Measurements from ENCODE around the gene TGFBI.

Gene TGFBI

GRCh38 chr5:136013559-136013958 lies 15.2 kb upstream of the TGFBI start:
- TF ChIP-seq GATA2 (IDR thresholded peaks at IDR 0.05; ENCODE audit: low read depth, low read length) (no peak), GATA3 (IDR thresholded peaks at IDR 0.05; ENCODE audit: low read depth, low read length) (no peak)

GRCh38 chr5:136014049-136015002 lies 14.5 kb upstream of the TGFBI start:
- peak; percentile 27; the same call in 1 of the 2 replicates for TF ChIP-seq GATA2 (IDR thresholded peaks at IDR 0.05; ENCODE audit: low read depth, low read length)
- TF ChIP-seq GATA3 (IDR thresholded peaks at IDR 0.05; ENCODE audit: low read depth, low read length): no peak

GRCh38 chr5:136015003-136015375 lies 13.8 kb upstream of the TGFBI start:
- no peak for TF ChIP-seq GATA2 (IDR thresholded peaks at IDR 0.05; ENCODE audit: low read depth, low read length)

- TF ChIP-seq GATA3 (IDR thresholded peaks at IDR 0.05; ENCODE audit: low read depth, low read length) (no peak), GATA2 (IDR thresholded peaks at IDR 0.05; ENCODE audit: low read depth, low read length) (no peak)
Observed at GRCh38 chr5:136015966-136016650, 12.7 kb upstream of the TGFBI start.

- no peak for TF ChIP-seq GATA3 (IDR thresholded peaks at IDR 0.05; ENCODE audit: low read depth, low read length)
- no peak for TF ChIP-seq GATA2 (IDR thresholded peaks at IDR 0.05; ENCODE audit: low read depth, low read length)
Observed at GRCh38 chr5:136016945-136017530, 11.8 kb upstream of the TGFBI start.

- TF ChIP-seq GATA2 (IDR thresholded peaks at IDR 0.05; ENCODE audit: low read depth, low read length) (peak; percentile 34), GATA3 (IDR thresholded peaks at IDR 0.05; ENCODE audit: low read depth, low read length) (no peak)
Observed at GRCh38 chr5:136018814-136019783, 9.7 kb upstream of the TGFBI start.

GRCh38 chr5:136020001-136020382 lies 8.8 kb upstream of the TGFBI start:
- TF ChIP-seq GATA3 (IDR thresholded peaks at IDR 0.05; ENCODE audit: low read depth, low read length) (no peak), GATA2 (IDR thresholded peaks at IDR 0.05; ENCODE audit: low read depth, low read length) (no peak)

GRCh38 chr5:136020383-136021015 lies 8.3 kb upstream of the TGFBI start:
- TF ChIP-seq GATA3 (IDR thresholded peaks at IDR 0.05; ENCODE audit: low read depth, low read length) (no peak), GATA2 (IDR thresholded peaks at IDR 0.05; ENCODE audit: low read depth, low read length) (no peak)

- TF ChIP-seq GATA2 (IDR thresholded peaks at IDR 0.05; ENCODE audit: low read depth, low read length): no peak
- no peak for TF ChIP-seq GATA3 (IDR thresholded peaks at IDR 0.05; ENCODE audit: low read depth, low read length)
Observed at GRCh38 chr5:136021016-136021405, 7.8 kb upstream of the TGFBI start.

GRCh38 chr5:136022965-136023364 lies 5.8 kb upstream of the TGFBI start:
- TF ChIP-seq GATA3 (IDR thresholded peaks at IDR 0.05; ENCODE audit: low read depth, low read length) (no peak), GATA2 (IDR thresholded peaks at IDR 0.05; ENCODE audit: low read depth, low read length) (no peak)

- TF ChIP-seq GATA3 (IDR thresholded peaks at IDR 0.05; ENCODE audit: low read depth, low read length) (no peak), GATA2 (IDR thresholded peaks at IDR 0.05; ENCODE audit: low read depth, low read length) (no peak)
Observed at GRCh38 chr5:136023958-136024541, 4.7 kb upstream of the TGFBI start.

- TF ChIP-seq GATA3 (IDR thresholded peaks at IDR 0.05; ENCODE audit: low read depth, low read length) (no peak), GATA2 (IDR thresholded peaks at IDR 0.05; ENCODE audit: low read depth, low read length) (no peak)
Observed at GRCh38 chr5:136025900-136026299, 2.9 kb upstream of the TGFBI start.

GRCh38 chr5:136026636-136027035 lies 2.2 kb upstream of the TGFBI start:
- TF ChIP-seq GATA2 (IDR thresholded peaks at IDR 0.05; ENCODE audit: low read depth, low read length): no peak
- TF ChIP-seq GATA3 (IDR thresholded peaks at IDR 0.05; ENCODE audit: low read depth, low read length): no peak

Measured in SH-SY5Y (cell line).